D721Med (cell line): Measurements from ENCODE around the gene ARID1B.

ENCODE experiments used
- DNase-seq: peaks from one replicate; pipeline ENCODE4 v3.0.0; 2011; ENCODE audit warnings: low spot score; ENCODE audit not compliant: insufficient read length
- FAIRE-seq: peaks from 2 replicates; lab custom pipeline; 2011; peaks lifted over from hg19 to GRCh38; lab: Jason Lieb, UNC
- TF ChIP-seq, protein P1 (sequence below): IDR thresholded peaks from 2 replicates; pipeline ENCODE4 v1.5.1; 2012; ENCODE audit warnings: mild to moderate bottlenecking, control low read depth; ENCODE audit not compliant: insufficient read depth; ENCODE audit errors: missing control alignments

The ARID1B gene

DNA sequence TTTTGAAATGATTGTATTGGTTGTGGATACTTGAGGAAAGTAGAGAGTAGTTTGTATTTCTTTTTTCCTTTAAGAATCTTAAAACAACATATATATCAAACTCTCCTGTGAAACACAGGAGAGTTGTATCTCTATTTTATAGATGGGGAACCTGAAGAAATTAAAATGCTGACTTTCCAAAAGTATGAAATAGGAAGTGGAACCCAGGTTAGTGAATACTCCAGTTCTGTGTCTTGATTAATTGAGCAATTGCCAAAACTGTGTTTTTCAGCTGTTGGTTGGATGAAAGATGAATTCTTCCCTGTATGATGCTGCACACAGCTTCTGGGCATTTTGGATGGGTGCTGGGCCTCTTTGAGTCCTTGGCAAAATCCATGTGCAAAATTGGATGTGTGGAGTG is 86.3 kb downstream of the ARID1B start:
- TF ChIP-seq, protein P1, sequence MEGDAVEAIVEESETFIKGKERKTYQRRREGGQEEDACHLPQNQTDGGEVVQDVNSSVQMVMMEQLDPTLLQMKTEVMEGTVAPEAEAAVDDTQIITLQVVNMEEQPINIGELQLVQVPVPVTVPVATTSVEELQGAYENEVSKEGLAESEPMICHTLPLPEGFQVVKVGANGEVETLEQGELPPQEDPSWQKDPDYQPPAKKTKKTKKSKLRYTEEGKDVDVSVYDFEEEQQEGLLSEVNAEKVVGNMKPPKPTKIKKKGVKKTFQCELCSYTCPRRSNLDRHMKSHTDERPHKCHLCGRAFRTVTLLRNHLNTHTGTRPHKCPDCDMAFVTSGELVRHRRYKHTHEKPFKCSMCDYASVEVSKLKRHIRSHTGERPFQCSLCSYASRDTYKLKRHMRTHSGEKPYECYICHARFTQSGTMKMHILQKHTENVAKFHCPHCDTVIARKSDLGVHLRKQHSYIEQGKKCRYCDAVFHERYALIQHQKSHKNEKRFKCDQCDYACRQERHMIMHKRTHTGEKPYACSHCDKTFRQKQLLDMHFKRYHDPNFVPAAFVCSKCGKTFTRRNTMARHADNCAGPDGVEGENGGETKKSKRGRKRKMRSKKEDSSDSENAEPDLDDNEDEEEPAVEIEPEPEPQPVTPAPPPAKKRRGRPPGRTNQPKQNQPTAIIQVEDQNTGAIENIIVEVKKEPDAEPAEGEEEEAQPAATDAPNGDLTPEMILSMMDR, result no peak
- no peak for FAIRE-seq
- no peak for DNase-seq

DNA sequence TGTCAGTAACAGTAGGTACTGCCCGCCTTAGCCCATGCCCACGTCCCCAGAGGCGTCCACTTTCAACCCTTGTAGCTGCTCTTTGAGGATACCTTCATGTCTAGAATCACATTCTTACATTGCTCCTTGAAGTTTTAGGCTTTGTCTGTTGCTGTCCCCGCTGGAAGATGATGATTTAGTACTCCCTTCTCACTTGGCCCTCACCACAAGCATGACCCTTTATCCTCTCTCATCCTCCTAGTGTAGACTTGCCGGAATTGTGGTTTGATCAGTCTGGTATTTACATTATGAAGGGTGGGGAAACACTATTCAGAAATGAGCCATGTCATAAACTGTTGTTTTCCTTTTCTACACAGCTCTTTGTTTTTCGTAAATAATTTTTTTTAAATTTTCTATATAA is 87.4 kb downstream of the ARID1B start:
- FAIRE-seq (no peak), DNase-seq (no peak)
- TF ChIP-seq, protein P1, result no peak

DNA sequence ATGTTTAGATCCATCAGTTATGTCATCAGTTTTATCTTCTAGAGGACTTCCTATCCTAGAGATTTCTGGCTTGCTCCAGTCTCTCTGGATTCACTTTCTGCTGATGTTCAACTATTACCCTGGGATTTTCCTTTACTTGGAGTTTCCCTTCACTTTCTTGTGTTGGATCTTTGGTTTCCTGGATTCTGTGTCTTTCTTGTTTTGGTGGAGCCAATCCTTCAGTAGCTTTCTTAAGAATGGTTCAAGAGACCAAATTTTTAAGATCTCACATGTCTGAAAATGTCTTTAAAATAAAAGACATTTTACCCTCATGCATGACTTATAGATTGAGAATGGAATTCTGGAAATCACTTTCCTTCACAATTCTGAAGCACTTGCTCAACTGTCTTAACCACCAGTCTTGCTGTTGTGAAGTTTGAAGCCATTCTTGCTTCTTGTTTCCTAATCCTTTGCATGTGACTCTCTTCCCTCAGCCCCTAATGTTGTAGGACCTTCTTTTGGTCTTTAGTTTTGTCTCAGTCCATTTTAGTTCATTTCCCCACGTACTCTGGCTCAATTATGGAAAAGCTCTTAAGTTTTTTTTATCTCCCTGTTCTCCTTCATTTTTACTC is 87.9 kb downstream of the ARID1B start:
- DNase-seq, result no peak
- TF ChIP-seq, protein P1, result no peak
- no peak for FAIRE-seq

DNA sequence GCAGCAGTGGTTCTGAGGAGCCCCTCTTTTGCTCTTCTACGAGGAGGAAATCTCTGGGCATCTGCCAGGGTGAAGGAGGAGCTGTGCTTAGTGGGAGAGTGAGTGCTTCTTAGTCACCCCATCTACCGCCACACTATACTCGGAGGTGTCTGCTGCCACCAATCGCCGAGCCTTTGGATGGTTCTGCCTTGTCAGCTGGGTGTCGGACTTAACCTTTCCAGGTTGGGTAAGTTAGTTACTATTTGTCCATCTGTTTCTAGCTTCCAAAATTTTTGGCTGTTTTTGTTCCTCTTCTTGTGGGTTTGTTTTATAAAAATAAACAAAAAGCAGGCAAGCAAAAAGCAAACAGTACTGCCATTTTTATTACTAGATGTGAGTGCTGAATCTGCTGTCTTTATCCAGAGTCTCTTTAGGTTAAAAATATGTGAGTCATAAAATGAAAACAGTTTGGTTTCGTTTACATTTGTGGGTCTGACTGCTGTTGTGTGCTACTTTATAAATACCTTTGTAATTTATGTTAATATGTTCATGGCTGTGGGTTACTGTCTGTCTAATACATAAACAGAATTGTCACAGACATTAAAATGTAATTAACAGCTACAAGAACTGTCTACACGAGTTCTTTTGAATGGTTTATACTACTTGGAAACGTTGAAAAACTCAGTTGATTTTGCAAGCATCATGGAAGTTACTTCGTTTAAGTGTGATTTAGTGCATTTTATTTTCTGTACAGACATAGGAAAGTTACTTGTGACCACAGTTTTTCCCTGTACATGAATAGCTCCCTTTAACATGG is 89.2 kb downstream of the ARID1B start:
- no peak for DNase-seq
- FAIRE-seq, result no peak
- TF ChIP-seq, protein P1, result no peak

DNA sequence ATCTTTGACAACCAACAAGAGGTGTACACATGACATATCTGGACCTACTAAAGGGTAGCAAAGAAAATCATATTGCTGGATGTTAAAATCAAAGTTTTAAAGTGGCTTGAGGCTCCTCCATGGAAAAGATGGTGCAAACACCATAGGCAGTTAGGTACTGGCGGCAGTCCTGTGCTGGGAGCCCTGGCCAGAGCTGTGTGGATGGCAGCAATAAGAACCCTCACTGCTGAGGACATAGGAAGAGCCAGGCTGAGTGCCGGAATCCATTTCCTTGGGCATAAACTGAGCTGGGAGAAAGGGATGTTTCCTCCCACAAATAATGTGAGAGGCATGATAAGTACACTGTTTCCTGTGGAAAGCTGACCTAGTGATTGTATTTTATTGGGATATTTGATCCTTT is 89.9 kb downstream of the ARID1B start:
- FAIRE-seq (no peak), DNase-seq (no peak)
- TF ChIP-seq, protein P1, result no peak

DNA sequence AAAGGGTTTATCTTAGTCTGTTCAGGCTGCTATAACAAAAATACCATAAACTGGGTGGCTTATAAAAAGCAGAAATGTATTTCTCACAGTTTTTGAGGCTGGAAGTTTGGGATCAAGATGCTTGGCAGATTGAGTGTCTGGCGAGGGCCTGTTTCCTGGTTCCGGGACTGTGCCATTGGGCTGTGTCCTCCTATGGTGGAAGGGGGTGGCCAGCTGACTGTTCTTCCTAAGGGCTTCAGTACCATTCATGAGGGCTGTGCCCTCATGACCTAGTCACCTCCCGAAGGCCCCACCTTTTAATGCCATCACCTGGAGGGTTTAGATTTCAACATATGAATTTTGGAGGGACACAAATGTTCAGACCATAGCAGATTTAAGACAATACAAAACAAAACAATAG is 91.2 kb downstream of the ARID1B start:
- DNase-seq, result no peak
- no peak for FAIRE-seq
- TF ChIP-seq, protein P1, result no peak

DNA sequence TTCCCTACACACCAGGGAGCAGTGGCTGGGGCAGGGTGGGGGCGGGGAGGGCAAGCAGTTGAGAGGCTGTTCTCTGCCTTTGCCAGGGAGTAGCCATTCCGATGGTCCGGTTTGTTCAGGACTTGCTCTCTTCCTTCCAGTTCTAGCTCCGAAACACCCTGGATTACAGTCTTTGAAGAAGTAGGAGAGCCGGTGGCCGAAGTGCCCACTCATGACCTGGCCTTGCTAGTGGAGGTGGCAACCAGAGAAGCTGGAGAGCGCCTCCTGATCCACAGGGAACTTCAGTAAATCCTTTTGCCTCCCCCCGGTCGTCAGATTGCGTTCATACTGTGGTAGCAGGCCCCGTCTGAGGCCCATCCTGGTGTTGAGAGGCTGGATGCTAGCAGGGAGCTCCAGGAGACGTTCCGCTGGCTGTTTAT is 92.8 kb downstream of the ARID1B start:
- no peak for FAIRE-seq
- no peak for DNase-seq
- TF ChIP-seq, protein P1, result no peak
